Suprapubic skin (tissue), 4 donors: ENCODE data around the gene PACS1. TPM values are rescaled to one million over a fixed set of nuclear protein-coding genes. Genes with fewer than 3 reads are reported as not detected.

ENCODE experiments used
- DNase-seq, 2 donors: peaks; one replicate each; pipeline ENCODE4 v3.0.0-alpha.2; 2019; ENCODE audit warnings: low spot score in 2 of 2
- H3K27ac ChIP-seq: fragments of 200-600 bp; sonication (generic); one replicate; pipeline ENCODE4 v1.5.1; 2019
- H3K27me3 ChIP-seq: fragments of 200-600 bp; sonication (generic); one replicate; pipeline ENCODE4 v1.5.1; 2019
- H3K36me3 ChIP-seq: fragments of 200-600 bp; sonication (generic); one replicate; pipeline ENCODE4 v1.5.1; 2019
- H3K4me1 ChIP-seq: fragments of 200-600 bp; sonication (generic); one replicate; pipeline ENCODE4 v1.5.1; 2019
- H3K4me3 ChIP-seq: fragments of 200-600 bp; sonication (generic); one replicate; pipeline ENCODE4 v1.5.1; 2019; ENCODE audit warnings: mild to moderate bottlenecking
- H3K9me3 ChIP-seq: fragments of 200-600 bp; sonication (generic); one replicate; pipeline ENCODE4 v1.5.1; 2019
- CTCF ChIP-seq, 2 donors: fragments of 200-600 bp in 1 of 2; fragments of 450-650 bp in 1 of 2; sonication (generic) in 1 of 2; IDR thresholded peaks; one replicate each; pipeline ENCODE4 v1.5.1; 2016 to 2019; ENCODE audit warnings: antibody characterized with exemption in 2 of 2, mild to moderate bottlenecking in 1 of 2, moderate library complexity in 1 of 2
- EP300 ChIP-seq: sonication (generic); formaldehyde crosslinking; IDR thresholded peaks from one replicate; pipeline ENCODE4 v1.6.1; 2017; ENCODE audit warnings: antibody characterized with exemption
- POLR2A ChIP-seq, 2 donors: fragments of 450-650 bp; IDR thresholded peaks; one replicate each; pipeline ENCODE4 v1.6.1; 2017; ENCODE audit warnings: antibody characterized with exemption in 2 of 2, mild to moderate bottlenecking in 2 of 2, moderate library complexity in 2 of 2
- POLR2AphosphoS5 ChIP-seq, 3 donors: sonication (generic); formaldehyde crosslinking; IDR thresholded peaks; one replicate each; pipeline ENCODE4 v1.6.1; 2017; ENCODE audit warnings: antibody characterized with exemption in 3 of 3
- WGBS: methylation state at CpG from one replicate; pipeline ENCODE4 v1.1.5; 2018; 5-methylcytosine and 5-hydroxymethylcytosine counted together
- total RNA-seq, 4 donors: library from RNA; depleted of rRNA; stranded (reverse); fragments of >200 nt; gene quantifications; one replicate each; pipeline ENCODE4 v1.1.0, GENCODE V29; 2016

PACS1 gene
- total RNA-seq, 4 donors from 2014 or later = 30.5 to 78.6 (median 41.8) TPM

- peak in 1 of 2 donors; percentile 89 for DNase-seq
These were observed 219.7 kb downstream of the PACS1 start for GRCh38 chr11:66289548-66290329.

GRCh38 chr11:66290330-66290621 lies 220.2 kb downstream of the PACS1 start:
- Histone ChIP-seq H3K4me3 (no peak overlapping the region), H3K36me3 (peaks cover 1% of the 10 kb centered on the region), H3K4me1 (peaks cover 34% of the 10 kb centered on the region), H3K9me3 (no peaks in the 10 kb centered on the region), H3K27ac (no peak overlapping the region), H3K27me3 (peaks cover 45% of the 10 kb centered on the region)
- DNase-seq = no peak
- TF ChIP-seq EP300 (no peak), POLR2AphosphoS5 (IDR thresholded peaks at IDR 0.05) (no peak), POLR2A (IDR thresholded peaks at IDR 0.05) (no peak), CTCF (IDR thresholded peaks at IDR 0.05) (no peak)
- WGBS = 88% methylated on average over 2 of the region's 2 CpGs

More at GRCh38 chr11:66289548-66290329, 219.7 kb downstream of the PACS1 start:
- peaks cover 34% of the 10 kb centered on the region for H3K4me1 ChIP-seq
- peaks cover 40% of the 10 kb centered on the region for H3K27me3 ChIP-seq
- TF ChIP-seq POLR2AphosphoS5 (IDR thresholded peaks at IDR 0.05) (no peak), CTCF (IDR thresholded peaks at IDR 0.05) (no peak), EP300 (no peak), POLR2A (IDR thresholded peaks at IDR 0.05) (no peak)
- peaks cover 4% of the 10 kb centered on the region for H3K36me3 ChIP-seq
- no peaks in the 10 kb centered on the region for H3K9me3 ChIP-seq
- 15% methylated on average over 21 of the region's 36 CpGs for WGBS
- H3K4me3 ChIP-seq = peak overlapping the region; percentile 61
- peak overlapping the region; percentile 70 for H3K27ac ChIP-seq

GRCh38 chr11:66291303-66291705 lies 221.2 kb downstream of the PACS1 start:
- TF ChIP-seq EP300 = no peak
- TF ChIP-seq POLR2A (IDR thresholded peaks at IDR 0.05) = no peak
- no peak for TF ChIP-seq CTCF (IDR thresholded peaks at IDR 0.05)
- no peak for TF ChIP-seq POLR2AphosphoS5 (IDR thresholded peaks at IDR 0.05)
- 30% methylated on average over 3 of the region's 16 CpGs for WGBS
- H3K27me3 ChIP-seq = peaks cover 54% of the 10 kb centered on the region
- no peak overlapping the region for H3K27ac ChIP-seq
- H3K4me1 ChIP-seq = peaks cover 34% of the 10 kb centered on the region
- no peaks in the 10 kb centered on the region for H3K9me3 ChIP-seq
- H3K4me3 ChIP-seq = peak overlapping the region; percentile 51
- DNase-seq = peak in 1 of 2 donors; percentile 64
- no peaks in the 10 kb centered on the region for H3K36me3 ChIP-seq

- Histone ChIP-seq H3K4me1 (peaks cover 34% of the 10 kb centered on the region), H3K27ac (no peak within 1 kb of the TSS), H3K27me3 (peaks cover 55% of the 10 kb centered on the region), H3K9me3 (no peaks in the 10 kb centered on the region), H3K4me3 (peak within 1 kb of the TSS; percentile 51), H3K36me3 (no peaks in the 10 kb centered on the region)
- DNase-seq = peak in 1 of 2 donors; percentile 60
- 5% methylated on average over 4 of the region's 95 CpGs for WGBS
- TF ChIP-seq EP300 (no peak), POLR2A (IDR thresholded peaks at IDR 0.05) (no peak), CTCF (IDR thresholded peaks at IDR 0.05) (no peak), POLR2AphosphoS5 (IDR thresholded peaks at IDR 0.05) (no peak)
These were observed 221.9 kb downstream of the PACS1 start, which contains the start of gene TMEM151A for GRCh38 chr11:66291706-66292542. TSS of gene TMEM151A (plus strand) at chr11:66291894. CDS start at chr11:66292014, 120 bp downstream.
